T47D (cell line): Measurements from ENCODE around the gene LIN37.

Experiments
- DNase-seq, 2 experiments: peaks; one replicate each; pipeline versions ENCODE4 v3.0.0 to v3.0.0-alpha.2; 2011 to 2012; ENCODE audit warnings: low read depth in 1 of 2, low spot score in 1 of 2
- JUND ChIP-seq: IDR thresholded peaks from 2 replicates; pipeline ENCODE4 v1.6.1; 2012; ENCODE audit warnings: low read depth
- in situ Hi-C: cut with HindIII; loops from 2 replicates; pipeline ENCODE4 v1.10.0; 2016; ENCODE audit warnings: low sequenced_read_pairs, low pct_unique_long_range_greater_than_20kb

The LIN37 gene, protein sequence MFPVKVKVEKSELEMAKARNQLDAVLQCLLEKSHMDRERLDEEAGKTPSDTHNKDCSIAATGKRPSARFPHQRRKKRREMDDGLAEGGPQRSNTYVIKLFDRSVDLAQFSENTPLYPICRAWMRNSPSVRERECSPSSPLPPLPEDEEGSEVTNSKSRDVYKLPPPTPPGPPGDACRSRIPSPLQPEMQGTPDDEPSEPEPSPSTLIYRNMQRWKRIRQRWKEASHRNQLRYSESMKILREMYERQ

DNA sequence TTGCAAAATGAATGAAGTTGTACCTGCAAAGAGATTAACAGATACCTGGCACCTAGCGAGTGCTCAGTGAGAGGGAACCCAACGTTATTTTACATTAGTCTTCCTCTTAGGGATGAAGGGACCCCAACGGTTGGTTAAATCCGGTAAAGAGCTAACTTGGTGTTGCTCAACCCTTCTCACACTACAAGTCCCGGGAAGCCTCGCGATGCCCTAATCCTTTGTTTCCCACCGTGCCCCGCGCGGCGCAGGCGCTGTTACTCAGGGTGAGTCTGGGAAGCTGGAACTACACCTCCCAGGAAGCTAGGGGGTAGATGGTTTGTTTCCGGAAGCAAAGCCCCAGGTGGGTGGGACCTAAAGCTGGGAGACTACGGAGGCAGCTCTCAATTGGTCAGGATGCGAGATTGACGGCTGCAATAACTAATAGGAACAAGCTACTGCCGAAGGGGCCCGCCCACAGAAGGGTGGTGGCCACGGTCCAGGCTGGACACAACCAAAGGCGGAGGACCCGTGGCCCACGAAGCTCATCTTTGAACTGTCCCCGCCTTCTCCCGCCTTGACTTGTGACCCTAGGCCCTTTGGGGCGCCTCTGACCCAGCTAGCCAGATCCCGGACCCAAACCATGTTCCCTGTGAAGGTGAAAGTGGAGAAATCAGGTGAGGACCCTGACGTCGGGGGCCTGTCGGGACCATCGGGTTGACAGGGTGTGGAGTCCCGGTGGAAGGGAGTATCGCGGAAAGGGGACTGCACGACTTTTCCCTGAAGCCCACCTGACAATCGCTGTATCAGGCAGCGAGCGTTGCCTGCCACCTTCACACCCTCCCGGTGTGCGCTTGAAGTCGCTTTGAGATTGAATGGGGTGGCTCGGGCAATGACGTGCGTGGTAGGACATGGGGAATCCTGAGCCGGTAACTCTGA, at the start of gene LIN37:
Gene LIN37, plus strand, starts transcription at position 471 of the 915 bp plus-strand sequence. Its CDS starts 149 bp downstream, at position 620.
- TF ChIP-seq JUND = no peak
- in situ Hi-C loops = no loop called here
- DNase-seq = peak; percentile 47 to 99

DNA sequence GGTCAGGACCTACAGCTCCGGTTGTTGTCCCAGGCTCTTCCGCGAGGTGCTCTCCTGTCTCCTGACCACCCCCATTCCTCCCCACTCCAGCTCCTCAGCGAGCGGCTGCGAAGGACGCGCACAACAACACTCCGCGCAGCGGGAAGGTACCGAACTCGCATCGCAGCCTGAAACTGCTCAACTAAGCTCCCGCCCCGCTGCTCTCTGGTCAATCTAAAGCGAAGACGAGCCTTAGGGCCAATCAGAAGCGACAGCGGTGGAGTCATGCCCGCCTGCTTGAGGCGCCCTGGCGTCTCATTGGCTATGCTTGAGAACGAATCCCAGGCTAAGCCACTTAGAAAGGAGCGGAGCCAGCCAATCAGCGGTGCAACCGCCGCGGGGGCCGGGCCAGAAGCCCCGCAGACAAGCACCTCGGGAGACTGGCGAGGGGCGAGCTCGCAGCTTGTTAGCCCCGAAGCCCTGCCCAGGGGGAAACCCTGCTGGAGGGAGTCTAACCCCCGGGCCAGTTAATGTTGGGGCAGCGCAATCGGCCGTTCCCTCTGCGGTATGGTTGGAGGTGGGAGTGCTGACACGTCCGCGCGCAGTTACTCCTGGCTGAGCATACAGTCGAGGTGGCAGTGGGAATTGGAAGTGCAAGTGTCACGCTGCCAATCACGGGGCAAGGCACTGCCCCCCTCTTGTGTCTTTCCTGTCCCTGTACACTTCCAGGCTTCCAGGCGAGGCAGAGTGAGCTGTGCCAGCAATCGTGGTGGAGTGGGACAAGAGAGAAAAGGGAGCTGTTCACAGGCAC, 46.0 kb upstream of the LIN37 start:
- no peak for TF ChIP-seq JUND
- peak; percentile 97 to 98 for DNase-seq
- in situ Hi-C loops = no loop called here

DNA sequence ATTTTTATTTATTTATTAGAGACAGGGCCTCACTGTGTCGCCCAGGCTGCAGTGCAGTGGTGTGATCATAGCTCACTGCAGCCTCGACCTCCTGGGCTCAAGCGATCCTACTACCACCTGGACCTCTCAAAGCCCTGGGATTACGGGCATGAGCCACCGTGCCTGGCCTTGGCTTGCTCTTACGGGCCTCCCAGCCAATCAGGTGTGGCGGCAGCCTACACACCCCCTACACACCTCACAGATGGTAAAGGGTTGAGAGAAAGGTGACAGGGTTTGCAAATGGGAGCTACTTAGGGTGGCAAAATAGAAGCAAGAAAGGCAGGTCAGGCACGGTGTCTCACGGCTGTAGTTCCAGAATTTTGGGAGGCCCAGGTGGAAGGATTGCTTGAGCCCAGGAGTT, 45.0 kb upstream of the LIN37 start:
- DNase-seq = no peak
- in situ Hi-C loops = no loop called here
- TF ChIP-seq JUND = no peak

DNA sequence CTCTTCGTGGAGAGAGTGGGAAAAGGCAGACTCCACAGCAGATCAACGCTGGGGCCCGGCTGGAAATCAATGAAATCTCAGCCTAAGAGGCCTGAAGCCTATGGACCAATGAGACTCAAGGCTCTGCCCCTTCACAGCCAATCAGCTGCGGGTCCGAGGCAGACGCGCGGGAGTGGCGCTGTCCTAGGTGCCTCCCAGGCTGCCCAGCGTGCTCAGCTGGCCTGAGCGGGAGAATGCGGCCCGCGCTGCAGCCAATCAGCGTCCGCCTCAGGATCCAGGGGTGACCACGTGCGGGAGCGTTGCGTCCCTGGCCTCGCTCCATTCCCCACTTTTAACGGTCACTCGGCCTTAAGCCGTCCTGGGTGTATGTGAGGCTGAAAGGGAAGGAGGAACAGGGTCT, 44.2 kb upstream of the LIN37 start, which contains the start of gene ZBTB32:
Gene ZBTB32, plus strand, starts transcription at position 341 of the 400 bp plus-strand sequence. CDS start 10,069 bp downstream, outside the sequence.
- in situ Hi-C loops = no loop called here
- no peak for DNase-seq
- TF ChIP-seq JUND = no peak

DNA sequence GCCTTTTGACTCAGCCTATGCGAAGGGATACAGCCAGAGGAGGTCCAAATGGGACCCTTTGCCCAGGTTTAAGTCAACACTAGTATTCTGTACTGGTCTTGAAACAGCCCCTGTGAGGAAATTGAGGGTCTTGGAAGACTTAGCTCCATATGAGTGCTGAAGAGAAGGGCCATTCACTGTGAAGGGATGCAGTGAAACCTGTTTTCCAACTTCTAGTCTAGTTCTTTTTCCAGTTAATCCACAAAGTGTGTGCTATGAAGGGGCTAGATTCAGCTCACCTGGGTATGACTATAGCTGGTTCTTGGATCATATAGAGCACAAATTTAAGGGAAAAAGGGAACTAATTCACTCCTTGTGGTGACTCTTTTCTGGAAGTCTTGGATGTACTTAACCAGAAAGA, 40.0 kb upstream of the LIN37 start:
- TF ChIP-seq JUND = no peak
- DNase-seq = peak in 1 of 2 experiments; percentile 50
- in situ Hi-C loops = no loop called here

DNA sequence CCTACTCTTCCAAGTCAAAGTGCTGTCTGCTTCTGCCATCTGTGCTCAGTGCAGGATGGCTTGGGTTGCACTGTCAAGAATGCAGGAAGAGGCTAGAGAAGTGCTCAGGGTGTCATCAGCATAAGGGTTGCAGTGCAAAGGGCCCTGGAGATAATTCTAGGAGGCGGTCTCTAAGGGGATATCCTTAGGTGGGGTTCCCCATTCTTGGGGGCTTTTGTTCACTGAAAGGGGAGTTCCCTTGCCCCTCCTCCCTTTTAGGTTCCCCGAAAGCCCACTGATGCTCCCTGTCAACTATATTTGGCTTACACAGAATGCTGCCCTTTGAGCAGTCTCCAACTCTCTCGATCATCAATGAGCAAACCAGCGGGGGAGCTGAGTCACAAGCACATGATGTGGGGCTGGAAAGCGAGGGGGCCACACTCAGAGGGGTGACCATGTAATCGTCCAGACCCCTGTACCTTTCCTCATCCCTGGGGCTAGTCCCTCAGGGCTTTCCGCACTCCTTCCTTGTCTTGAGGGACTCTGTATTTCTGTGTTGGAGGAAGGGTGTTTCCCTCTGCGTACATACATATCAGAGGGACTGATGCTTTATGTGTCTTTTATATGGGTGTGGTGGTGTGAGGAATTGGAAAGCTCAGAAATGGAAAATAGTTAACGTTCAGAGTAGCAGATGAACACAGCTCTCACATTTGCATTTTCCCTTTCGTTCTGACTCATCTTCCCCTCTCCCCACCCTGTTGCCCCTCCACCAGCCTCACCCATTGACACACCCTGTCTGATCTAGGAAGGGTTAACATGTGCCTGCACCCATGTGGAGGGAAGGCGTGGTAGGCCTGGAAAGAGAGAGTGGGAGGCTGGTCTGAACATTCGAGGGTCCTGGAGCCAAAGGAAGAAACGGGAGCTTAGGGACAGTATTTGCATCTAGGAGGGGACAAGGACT, 37.3 kb upstream of the LIN37 start:
- no peak for DNase-seq
- no peak for TF ChIP-seq JUND
- in situ Hi-C loops = no loop called here

DNA sequence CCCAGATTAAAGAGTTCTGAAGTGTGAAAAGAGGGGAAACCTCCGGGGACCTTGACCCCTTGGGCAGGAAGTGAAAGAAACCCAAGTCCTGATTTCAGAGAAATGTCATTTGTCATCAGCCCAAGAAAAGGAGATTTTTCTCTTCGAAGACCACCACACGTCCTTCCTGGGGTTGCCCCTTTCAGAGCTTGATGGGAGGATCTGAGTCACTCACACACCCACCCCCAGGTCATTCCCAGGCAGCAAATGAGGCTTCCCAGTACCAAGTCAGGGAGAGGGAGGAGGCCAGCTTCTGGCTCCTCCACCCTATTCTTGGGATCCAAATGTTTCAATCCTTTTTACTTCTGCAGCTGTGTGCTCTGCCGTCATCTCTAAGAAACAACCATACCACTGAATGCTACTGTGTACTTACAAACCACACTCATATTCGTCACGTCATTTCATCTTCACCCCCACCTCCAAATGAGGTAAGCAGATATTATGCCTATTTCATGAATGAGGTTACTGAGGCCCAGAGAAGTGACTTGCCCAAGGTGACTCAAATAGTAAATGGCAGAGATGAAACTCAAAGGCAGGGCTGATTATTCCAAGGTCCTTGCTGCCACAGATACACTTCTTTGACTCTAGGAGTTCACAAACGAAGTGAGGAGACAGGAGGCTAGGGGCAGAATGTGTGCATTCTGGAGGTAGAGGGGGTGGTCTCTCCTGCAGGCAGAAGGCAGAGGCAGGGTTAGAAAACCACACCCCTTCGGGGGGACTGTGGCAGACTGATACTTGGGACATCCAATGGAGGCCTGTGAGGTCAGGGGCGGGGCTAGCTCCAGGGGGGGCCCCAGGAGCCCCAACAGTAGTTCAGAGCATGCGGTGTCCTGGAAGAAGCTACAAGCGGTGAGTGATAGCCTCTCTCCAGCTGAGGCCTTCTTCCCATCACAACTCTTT, 35.5 kb upstream of the LIN37 start:
- in situ Hi-C loops = no loop called here
- no peak for TF ChIP-seq JUND
- no peak for DNase-seq

DNA sequence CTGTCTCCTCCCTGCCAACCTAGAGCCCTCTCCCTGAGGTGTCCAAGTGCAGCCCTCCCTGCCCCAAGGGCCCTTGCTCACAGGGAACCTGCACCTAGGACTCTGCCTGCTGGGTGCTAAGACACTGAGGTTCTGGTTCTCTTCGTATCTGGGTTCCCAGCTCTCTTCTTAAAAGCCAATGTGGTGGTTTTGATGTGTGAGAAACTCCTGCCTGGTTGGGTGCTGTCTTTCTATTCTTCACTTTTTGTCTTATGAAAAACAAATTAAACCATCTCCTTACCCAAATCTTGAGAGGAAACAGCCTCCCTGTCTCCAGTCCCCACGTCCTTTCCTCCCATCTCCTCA, 34.9 kb upstream of the LIN37 start:
- DNase-seq = no peak
- TF ChIP-seq JUND = no peak
- in situ Hi-C loops = no loop called here

DNA sequence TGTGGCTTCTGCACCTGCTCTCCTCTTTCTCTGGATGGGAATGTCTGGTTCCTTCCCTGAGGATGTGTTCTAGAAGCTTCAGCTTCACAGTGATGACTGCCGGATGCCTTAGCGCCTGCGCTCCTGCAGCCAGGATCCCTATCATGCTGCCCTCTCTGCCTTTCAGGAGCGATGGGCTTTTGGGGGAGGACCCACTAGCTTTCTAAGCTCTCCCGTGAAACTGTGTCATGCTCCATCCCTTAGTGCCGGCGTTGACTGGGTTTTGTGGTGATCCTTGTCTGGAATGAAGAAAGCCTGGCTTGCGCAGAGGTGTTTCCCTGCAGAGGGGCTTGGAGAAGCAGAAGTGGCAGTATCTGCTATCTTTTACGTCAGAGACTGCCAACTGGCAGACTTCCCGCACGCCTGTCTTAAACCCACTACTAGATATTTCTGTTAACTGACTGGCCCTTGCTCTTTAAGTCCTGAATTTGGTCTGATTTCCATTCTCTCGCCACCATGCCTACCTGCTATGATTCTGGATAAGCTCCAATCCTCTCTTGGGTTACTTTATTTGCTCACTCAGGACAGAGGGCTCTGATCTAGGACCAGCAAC, 34.4 kb upstream of the LIN37 start:
- DNase-seq = no peak
- TF ChIP-seq JUND = no peak
- in situ Hi-C loops = no loop called here

DNA sequence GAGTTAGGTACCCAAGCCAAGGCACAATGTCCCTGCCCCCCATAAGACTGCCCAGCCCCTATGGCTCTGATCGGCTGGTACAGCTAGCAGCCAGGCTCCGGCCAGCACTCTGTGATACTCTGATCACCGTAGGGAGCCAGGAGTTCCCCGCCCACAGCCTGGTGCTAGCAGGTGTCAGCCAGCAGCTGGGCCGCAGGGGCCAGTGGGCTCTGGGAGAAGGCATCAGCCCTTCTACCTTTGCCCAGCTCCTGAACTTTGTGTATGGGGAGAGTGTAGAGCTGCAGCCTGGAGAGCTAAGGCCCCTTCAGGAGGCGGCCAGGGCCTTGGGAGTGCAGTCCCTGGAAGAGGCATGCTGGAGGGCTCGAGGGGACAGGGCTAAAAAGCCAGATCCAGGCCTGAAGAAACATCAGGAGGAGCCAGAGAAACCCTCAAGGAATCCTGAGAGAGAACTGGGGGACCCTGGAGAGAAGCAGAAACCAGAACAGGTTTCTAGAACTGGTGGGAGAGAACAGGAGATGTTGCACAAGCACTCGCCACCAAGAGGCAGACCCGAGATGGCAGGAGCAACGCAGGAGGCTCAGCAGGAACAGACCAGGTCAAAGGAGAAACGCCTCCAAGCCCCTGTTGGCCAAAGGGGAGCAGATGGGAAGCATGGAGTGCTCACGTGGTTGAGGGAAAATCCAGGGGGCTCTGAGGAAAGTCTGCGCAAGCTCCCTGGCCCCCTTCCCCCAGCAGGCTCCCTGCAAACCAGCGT, 33.6 kb upstream of the LIN37 start:
- no peak for TF ChIP-seq JUND
- no peak for DNase-seq
- in situ Hi-C loops = no loop called here
